Brain microvascular endothelial cell (primary cell): ENCODE measurements around the gene HSP90B1.

Experiments
- DNase-seq: peaks from one replicate; pipeline ENCODE4 v3.0.0-alpha.2; 2020
- H3K27ac ChIP-seq: fragments of 250-450 bp; sonication (Bioruptor Pico); 2 replicates; pipeline ENCODE4 v1.5.1; 2020; ENCODE audit warnings: mild to moderate bottlenecking, moderate library complexity
- H3K27me3 ChIP-seq: fragments of 250-450 bp; sonication (Bioruptor Pico); replicated peaks from 2 replicates; pipeline ENCODE4 v1.5.1; 2020; ENCODE audit warnings: mild to moderate bottlenecking
- H3K36me3 ChIP-seq: fragments of 250-450 bp; sonication (Bioruptor Pico); replicated peaks from 2 replicates; pipeline ENCODE4 v1.5.1; 2020; ENCODE audit warnings: mild to moderate bottlenecking
- H3K4me3 ChIP-seq: 2 replicates; pipeline ENCODE4 v1.5.1; 2011; ENCODE audit warnings: low read depth, mild to moderate bottlenecking, control low read depth, low read length, moderate library complexity
- in situ Hi-C: cut with HindIII; loops from 2 replicates; pipeline ENCODE4 v1.10.0; 2017; ENCODE audit warnings: low sequenced_read_pairs, low pct_ligation_motif_present
- TF ChIP-seq, protein P1 (sequence below): IDR thresholded peaks from 2 replicates; pipeline ENCODE4 v1.5.1; 2011; ENCODE audit warnings: low read depth, mild to moderate bottlenecking, moderate library complexity, low read length, control low read depth, inconsistent platforms; ENCODE audit errors: missing control alignments

Gene HSP90B1

DNA sequence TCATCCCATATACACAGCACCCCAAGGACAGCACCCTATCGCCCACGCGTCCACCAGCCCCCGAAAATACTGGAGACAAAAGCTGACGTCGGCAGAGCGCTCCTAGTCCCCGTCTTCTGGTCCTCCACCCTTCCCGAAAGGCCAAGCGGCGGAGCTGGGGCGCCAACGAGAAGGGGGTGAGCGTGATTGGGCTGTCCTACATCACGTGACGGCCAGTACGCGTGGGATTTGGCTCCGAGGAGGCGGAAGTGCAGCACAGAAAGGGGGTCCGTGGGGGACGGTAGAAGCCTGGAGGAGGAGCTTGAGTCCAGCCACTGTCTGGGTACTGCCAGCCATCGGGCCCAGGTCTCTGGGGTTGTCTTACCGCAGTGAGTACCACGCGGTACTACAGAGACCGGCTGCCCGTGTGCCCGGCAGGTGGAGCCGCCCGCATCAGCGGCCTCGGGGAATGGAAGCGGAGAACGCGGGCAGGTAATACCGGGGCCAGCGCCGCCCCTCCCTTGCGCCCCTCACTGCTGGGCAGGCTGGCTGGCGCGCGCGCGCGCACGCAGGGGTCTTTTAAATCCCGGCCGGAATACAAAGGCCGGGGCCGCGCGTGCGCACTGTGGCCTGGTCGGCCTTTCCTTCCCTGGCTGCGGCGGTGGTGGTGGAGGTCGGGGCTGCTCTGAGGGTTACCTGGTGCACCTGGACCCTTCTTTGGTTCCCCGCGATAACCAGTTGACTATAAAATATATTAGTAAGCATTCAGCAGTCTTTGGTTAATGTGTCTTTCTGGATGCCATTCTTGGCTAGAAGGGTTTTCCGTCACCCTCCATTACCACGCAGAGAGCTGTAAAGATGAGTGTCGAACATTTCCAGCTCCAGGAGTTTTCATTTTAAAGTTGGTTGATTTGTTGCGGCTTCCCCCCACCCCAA lies 35.6 kb downstream of the HSP90B1 start, which contains the start of gene TDG:
TSS of gene TDG (plus strand) at position 283 of the 915 bp plus-strand sequence. CDS start at position 449, 166 bp downstream.
- in situ Hi-C loops = no loop called here
- Histone ChIP-seq H3K4me3 (peak within 1 kb of the TSS; percentile 95), H3K36me3 (no peaks in the 10 kb centered on the region), H3K27me3 (no peaks in the 10 kb centered on the region), H3K27ac (peak within 1 kb of the TSS; percentile 93)
- peak; percentile 99 for DNase-seq
- TF ChIP-seq, protein P1, sequence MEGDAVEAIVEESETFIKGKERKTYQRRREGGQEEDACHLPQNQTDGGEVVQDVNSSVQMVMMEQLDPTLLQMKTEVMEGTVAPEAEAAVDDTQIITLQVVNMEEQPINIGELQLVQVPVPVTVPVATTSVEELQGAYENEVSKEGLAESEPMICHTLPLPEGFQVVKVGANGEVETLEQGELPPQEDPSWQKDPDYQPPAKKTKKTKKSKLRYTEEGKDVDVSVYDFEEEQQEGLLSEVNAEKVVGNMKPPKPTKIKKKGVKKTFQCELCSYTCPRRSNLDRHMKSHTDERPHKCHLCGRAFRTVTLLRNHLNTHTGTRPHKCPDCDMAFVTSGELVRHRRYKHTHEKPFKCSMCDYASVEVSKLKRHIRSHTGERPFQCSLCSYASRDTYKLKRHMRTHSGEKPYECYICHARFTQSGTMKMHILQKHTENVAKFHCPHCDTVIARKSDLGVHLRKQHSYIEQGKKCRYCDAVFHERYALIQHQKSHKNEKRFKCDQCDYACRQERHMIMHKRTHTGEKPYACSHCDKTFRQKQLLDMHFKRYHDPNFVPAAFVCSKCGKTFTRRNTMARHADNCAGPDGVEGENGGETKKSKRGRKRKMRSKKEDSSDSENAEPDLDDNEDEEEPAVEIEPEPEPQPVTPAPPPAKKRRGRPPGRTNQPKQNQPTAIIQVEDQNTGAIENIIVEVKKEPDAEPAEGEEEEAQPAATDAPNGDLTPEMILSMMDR = peak; percentile 9

DNA sequence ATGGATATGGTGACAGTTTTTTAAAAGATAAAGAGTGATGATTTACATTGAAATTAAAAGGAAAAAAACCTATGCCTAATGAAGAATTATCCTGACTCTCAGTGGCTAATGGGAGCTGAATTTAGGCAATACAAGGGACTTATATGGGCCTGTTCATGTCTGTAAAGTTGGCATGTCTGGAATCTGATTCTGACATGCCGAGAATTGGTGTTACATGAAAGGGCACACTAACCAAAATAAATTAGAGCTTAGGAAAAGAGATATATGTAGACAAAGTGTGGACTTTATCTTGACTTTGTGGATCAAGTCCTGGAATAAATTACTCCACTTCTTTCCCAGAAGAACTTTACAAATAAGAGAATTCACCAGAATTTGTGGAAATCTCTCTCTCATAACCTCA lies 36.5 kb downstream of the HSP90B1 start:
- H3K27ac ChIP-seq = peak overlapping the region; percentile 93
- H3K36me3 ChIP-seq = no peaks in the 10 kb centered on the region
- in situ Hi-C loops = no loop called here
- DNase-seq = no peak
- TF ChIP-seq, protein P1 = no peak
- H3K4me3 ChIP-seq = peak overlapping the region; percentile 95
- no peaks in the 10 kb centered on the region for H3K27me3 ChIP-seq

GRCh38 chr12:103969391-103969790 lies 39.2 kb downstream of the HSP90B1 start:
- peak; percentile 37 for DNase-seq
- Histone ChIP-seq H3K27ac (peak overlapping the region; percentile 41), H3K4me3 (no peak overlapping the region), H3K27me3 (no peaks in the 10 kb centered on the region), H3K36me3 (peaks cover 4% of the 10 kb centered on the region)
- in situ Hi-C loops = no loop called here
- TF ChIP-seq, protein P1 = no peak

DNA sequence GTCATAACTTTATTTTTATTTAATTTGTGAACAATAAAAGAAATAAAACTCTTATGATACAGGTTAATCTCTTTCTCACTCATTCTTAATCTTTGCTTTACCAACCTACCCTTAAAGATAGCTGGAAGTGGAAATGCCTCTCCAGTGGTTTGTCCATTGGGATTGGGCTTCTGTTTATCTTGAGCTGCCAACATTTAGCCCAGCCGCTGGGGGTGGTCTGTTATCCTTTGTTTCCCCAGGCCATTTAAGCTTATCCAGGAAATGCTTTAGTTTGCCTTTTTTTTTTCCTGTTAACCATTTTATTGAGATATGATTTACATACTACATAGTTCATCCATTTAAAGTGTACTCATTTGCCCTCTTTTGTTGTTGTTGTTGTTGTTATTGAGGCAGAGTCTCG lies 43.7 kb downstream of the HSP90B1 start:
- Histone ChIP-seq H3K36me3 (peaks cover 23% of the 10 kb centered on the region), H3K27me3 (no peaks in the 10 kb centered on the region), H3K27ac (no peak overlapping the region), H3K4me3 (no peak overlapping the region)
- in situ Hi-C loops = no loop called here
- TF ChIP-seq, protein P1 = no peak
- no peak for DNase-seq

- no peaks in the 10 kb centered on the region for H3K27me3 ChIP-seq
Measured at GRCh38 chr12:103975368-103975767, 45.2 kb downstream of the HSP90B1 start.

More at GRCh38 chr12:103975368-103975767, 45.2 kb downstream of the HSP90B1 start:
- H3K4me3 ChIP-seq = no peak overlapping the region
- in situ Hi-C loops = no loop called here
- TF ChIP-seq, protein P1 = no peak
- H3K36me3 ChIP-seq = peaks cover 29% of the 10 kb centered on the region
- DNase-seq = no peak
- no peak overlapping the region for H3K27ac ChIP-seq
